GM12891 (cell line): Measurements from ENCODE around the gene DRC3.

Source experiments
- DNase-seq: peaks from one replicate; pipeline ENCODE4 v3.0.0; 2011; ENCODE audit warnings: low spot score; ENCODE audit not compliant: insufficient read length
- FAIRE-seq: peaks from 2 replicates; lab custom pipeline; 2011; peaks lifted over from hg19 to GRCh38; lab: Jason Lieb, UNC
- PAX5 ChIP-seq: IDR thresholded peaks from 2 replicates; pipeline ENCODE4 v1.6.1; 2011; ENCODE audit warnings: low read length, moderate library complexity, mild to moderate bottlenecking; ENCODE audit not compliant: insufficient read depth, severe bottlenecking
- POLR2A ChIP-seq: IDR thresholded peaks from 2 replicates; pipeline ENCODE4 v1.6.1; 2011; ENCODE audit warnings: low read depth, low read length, control low read depth
- POLR2AphosphoS5 ChIP-seq: IDR thresholded peaks from 2 replicates; pipeline ENCODE4 v1.6.1; 2011; ENCODE audit warnings: low read depth, low read length, control low read depth
- POU2F2 ChIP-seq: IDR thresholded peaks from 2 replicates; pipeline ENCODE4 v1.6.1; 2011; ENCODE audit warnings: low read depth, mild to moderate bottlenecking, control low read depth, low read length, moderate library complexity
- SPI1 ChIP-seq: IDR thresholded peaks from 2 replicates; pipeline ENCODE4 v1.6.1; 2011; ENCODE audit warnings: low read depth, low read length, control low read depth
- TAF1 ChIP-seq: IDR thresholded peaks from 2 replicates; pipeline ENCODE4 v1.6.1; 2011; ENCODE audit warnings: low read depth, low read length, control low read depth

Gene DRC3

DNA sequence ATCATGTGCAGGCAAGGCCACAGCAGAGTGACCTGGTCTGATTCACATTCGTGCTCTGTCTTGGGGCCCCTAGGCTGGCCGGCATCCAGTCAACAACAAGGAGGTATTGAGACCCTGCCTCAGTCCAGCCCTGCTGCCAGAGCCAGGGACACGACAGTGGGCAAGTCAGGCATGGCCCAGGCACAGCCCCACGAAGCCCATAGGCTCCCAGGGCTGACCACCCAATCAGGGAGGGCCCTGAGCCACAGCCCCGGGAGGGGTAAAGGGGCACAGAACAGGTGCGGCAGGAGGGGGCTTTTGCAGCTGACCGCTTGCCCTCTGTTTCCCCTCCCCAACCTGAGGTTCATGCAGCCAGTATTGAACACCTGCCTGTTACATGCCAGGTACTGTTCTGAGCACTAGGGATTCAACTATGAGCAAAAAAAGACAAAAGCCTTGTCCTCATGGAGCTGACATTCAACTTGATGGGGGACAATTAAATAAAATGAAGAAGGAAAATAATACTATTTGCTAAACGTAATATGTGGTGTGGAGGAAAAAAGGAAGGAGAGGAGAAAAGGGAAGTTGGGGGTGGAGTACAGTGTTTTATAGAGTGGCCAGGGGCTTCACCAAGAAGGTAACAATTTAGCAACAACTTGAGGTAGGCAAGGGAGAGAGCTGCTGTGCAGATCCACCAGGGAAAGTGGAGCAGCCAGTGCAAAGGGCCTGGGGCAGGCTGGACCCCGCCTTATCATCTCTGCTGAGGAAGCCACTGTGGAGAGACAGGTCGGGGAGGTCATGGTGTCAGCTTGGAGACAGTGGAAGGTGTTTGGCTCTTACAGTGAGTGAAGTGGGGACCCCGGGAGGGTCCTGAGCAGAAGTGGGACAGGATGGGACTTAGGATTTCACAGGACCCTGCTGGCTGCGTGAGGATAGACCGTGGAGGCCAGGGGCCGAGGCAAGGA lies 6.1 kb downstream of the DRC3 start:
- DNase-seq (no peak), FAIRE-seq (no peak)
- TF ChIP-seq POU2F2 (no peak), POLR2AphosphoS5 (no peak)

DNA sequence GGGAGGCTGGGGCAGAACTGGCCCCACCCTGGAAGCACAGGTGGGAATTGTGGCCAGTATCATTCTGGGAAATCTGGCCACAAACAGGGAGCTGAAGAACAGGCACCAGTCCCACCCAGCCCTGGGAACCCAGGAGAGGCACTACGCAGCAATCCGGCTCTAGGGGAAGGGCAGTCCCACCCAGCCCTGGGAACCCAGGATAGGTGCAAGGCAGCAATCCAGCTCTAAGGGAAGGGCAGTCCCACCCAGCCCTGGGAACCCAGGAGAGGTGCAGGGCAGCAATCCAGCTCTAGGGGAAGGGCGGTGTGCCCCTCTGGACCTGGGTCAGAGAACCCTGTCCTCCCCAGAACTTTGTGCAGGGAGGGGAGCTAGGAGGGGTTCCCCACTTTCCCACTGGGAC lies 7.1 kb downstream of the DRC3 start:
- DNase-seq: no peak
- no peak for TF ChIP-seq SPI1
- TF ChIP-seq POLR2A: no peak
- TF ChIP-seq POU2F2: no peak
- TF ChIP-seq TAF1: no peak
- no peak for TF ChIP-seq PAX5
- no peak for TF ChIP-seq POLR2AphosphoS5

DNA sequence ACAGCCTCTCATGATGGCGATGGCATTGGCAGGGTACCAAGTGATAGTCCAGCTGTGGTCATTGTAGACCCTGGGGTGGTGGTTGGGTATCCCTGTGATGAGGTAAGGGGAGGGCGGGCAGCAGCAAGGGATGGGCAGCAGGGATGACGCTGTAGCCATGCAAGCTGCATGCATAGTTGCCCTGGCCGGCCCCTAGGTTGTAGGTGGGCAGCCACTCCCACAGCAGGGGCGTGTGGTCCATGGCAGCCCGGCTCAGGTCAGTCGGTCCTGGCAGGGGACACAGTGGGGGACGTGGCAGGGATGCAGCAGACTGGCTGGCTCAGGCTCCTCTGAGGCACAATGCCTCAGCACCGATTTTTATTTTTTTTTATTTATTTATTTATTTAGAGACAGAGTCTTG lies 8.7 kb downstream of the DRC3 start:
- TF ChIP-seq POLR2AphosphoS5 (no peak), PAX5 (no peak), TAF1 (no peak)
- DNase-seq (no peak), FAIRE-seq (no peak)

More for the DNA sequence above, 7.1 kb downstream of the DRC3 start:
- FAIRE-seq: no peak

DNA sequence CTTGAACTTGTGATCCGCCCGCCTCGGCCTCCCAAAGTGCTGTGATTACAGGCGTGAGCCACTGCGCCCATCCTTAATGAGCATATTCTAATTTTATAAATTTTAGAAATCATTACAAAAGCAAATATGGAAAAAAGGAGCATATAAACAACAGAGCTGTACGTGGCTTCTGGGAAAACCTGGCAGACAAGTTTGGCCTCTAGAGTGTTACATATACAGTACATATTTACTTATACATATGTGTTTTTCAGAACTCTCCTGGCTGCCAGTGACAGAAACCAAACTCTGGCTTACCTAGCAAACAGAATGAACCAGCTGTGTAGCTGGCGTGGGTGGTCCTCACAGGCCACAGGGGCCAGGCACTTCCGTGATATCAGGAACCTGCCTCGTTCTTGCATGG lies 10.1 kb downstream of the DRC3 start:
- DNase-seq: no peak

DNA sequence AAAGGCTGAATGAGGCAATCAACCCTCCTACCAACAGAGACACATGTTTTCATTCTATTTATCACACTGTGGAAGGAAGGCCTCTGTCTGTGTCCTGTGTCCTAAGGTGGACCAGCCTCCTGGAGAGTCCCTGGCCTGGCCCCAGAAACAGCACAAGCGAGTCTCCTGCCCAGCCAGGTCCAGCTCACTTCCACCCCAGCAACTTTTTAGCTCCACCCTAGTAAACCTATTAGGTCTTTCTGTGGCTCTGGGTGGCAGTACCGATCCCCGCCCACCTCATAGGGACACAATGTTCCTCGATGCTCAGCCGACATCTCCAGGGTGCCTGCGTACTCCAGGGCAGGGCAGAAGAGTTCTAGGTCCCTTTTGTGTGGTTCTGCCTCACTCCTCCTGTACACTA lies 10.7 kb downstream of the DRC3 start:
- FAIRE-seq: no peak
- TF ChIP-seq POU2F2: no peak
- TF ChIP-seq SPI1: no peak
- TF ChIP-seq POLR2AphosphoS5: no peak
- TF ChIP-seq PAX5: no peak
- TF ChIP-seq TAF1: no peak
- TF ChIP-seq POLR2A: no peak
- no peak for DNase-seq

More for the DNA sequence above, 10.1 kb downstream of the DRC3 start:
- FAIRE-seq: no peak
- TF ChIP-seq POLR2AphosphoS5 (no peak), POLR2A (no peak), PAX5 (no peak), SPI1 (no peak), TAF1 (no peak), POU2F2 (no peak)

DNA sequence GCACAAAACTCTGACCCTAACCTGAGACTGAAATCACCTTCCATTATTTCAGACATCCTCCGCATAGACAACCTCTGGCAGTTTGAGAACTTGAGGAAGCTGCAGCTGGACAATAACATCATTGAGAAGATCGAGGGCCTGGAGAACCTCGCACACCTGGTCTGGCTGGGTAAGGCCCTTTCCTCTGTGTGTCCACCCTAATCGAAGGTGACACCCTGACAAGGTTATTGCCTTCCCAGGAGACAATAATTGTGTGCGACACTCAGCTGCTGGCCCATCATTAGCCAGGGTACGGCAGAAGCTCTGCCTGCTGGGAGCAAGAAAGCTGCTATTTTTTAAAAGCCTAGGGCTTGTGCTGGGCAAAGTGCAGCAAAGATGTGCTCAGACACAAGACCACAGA lies 11.1 kb downstream of the DRC3 start:
- no peak for DNase-seq
- TF ChIP-seq TAF1: no peak
- TF ChIP-seq SPI1: no peak
- no peak for TF ChIP-seq POLR2A
- no peak for TF ChIP-seq POU2F2
- TF ChIP-seq POLR2AphosphoS5: no peak
- no peak for TF ChIP-seq PAX5
- FAIRE-seq: no peak

DNA sequence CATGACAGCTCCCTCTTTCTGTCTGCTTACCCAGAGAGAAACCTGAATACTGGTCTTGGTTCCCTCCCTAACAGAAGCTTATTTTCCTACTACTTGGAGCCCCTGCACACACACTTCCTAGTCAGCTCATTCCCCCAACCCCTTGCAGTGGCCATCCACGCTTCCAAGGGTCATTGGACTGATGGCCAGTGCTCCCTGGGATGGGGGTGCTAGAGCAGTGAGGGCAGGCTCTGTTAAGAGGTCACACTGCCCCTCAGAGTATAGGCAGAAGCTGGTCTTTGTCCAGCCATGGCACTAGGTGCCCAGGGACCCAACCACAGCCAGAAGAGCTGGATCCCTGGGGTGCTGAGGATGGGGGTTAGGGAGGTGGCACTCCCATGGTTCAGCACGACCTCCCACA lies 12.5 kb downstream of the DRC3 start:
- FAIRE-seq (no peak), DNase-seq (no peak)
- TF ChIP-seq PAX5 (no peak), POLR2A (no peak), SPI1 (no peak), POLR2AphosphoS5 (no peak), TAF1 (no peak), POU2F2 (no peak)

DNA sequence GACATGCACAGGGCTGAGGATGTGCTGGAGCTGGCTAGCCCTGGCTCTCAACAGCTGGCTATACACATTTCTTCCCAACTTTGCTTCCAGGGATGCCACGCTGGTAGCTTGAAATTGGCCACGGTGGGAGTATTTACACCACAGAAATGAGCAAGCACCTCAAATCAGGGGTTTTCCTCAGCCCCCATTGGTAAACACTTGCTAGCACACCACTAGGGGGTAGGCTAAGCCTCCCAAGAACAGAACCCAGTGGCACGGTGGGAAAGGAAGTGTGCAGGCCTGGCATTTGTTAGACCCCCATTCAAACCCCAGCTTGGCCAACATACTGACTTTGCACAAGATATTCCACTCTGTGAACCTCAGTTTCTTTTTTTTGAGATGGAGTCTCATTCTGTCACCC lies 12.9 kb downstream of the DRC3 start:
- DNase-seq (no peak), FAIRE-seq (peak; percentile 57)
- TF ChIP-seq POU2F2 (no peak), SPI1 (0 out of 2 replicates have a peak, but pooled peaks have one; percentile 10), POLR2AphosphoS5 (no peak)

DNA sequence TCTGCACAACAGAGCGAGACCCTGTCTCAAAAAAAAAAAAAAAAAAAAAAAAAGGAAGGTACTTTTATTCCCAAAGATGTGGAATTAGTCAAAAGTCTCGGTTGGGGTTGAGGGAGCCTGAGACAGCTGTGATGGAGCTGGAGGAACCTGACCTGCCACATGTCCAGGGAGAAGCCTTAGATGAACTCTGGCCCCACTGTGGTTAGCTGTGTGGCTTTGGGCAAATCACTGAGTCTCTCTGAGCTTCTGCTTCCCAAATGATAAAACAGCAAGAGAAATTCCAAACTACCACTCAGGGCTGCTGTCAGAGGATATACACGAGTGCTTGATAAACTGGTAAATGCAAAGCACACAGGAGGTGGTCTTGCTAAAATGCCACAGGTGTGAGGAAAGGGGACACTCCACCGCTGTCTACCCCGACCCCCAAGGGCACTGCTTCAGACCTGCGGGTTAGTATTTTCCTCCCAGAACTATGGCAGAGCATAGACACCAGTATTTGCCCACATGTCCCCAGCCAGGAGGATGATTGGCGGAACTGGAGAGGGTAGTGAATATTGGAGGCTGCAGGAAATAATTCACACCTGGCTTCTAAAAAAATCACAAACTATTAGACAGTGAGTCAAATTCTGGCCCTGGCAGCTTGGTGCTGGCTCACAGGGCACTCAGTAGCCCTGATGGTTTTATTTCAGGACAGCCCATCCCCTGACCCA lies 14.7 kb downstream of the DRC3 start:
- no peak for DNase-seq
- no peak for TF ChIP-seq SPI1
- TF ChIP-seq POLR2AphosphoS5: no peak
- TF ChIP-seq POLR2A: no peak
- no peak for TF ChIP-seq POU2F2
- no peak for TF ChIP-seq TAF1
- TF ChIP-seq PAX5: no peak
- FAIRE-seq: no peak
